ENCODE data around the gene LGALS9.
"Not testable (repeated sequence)": the region's sequence is repeated elsewhere in the genome, so short reads cannot be mapped to it uniquely, and the experiment has no call there.

Gene LGALS9

GRCh38 chr17:27603880-27604794 is 26.9 kb upstream of the LGALS9 start:
- no peak for DNase-seq

- no peak for DNase-seq
These were observed 25.6 kb upstream of the LGALS9 start for GRCh38 chr17:27605409-27605808.

- DNase-seq: no peak
These were observed 23.4 kb upstream of the LGALS9 start for GRCh38 chr17:27607521-27608091.

GRCh38 chr17:27608328-27609230 is 22.4 kb upstream of the LGALS9 start:
- no peak for DNase-seq

- DNase-seq: no peak
These were observed 21.2 kb upstream of the LGALS9 start for GRCh38 chr17:27609611-27610303.

- no peak for DNase-seq
These were observed 20.7 kb upstream of the LGALS9 start for GRCh38 chr17:27610304-27610677.

GRCh38 chr17:27612160-27612770 is 18.7 kb upstream of the LGALS9 start:
- DNase-seq: no peak

- no peak for DNase-seq
These were observed 17.6 kb upstream of the LGALS9 start for GRCh38 chr17:27613433-27613832.

GRCh38 chr17:27615121-27615520 is 15.9 kb upstream of the LGALS9 start:
- no peak for DNase-seq

GRCh38 chr17:27616414-27616813 is 14.6 kb upstream of the LGALS9 start:
- DNase-seq: no peak

GRCh38 chr17:27618417-27618816 is 12.6 kb upstream of the LGALS9 start:
- no peak for DNase-seq

- no peak for DNase-seq
These were observed 10.3 kb upstream of the LGALS9 start for GRCh38 chr17:27620721-27621120.

- DNase-seq: no peak
These were observed 9.5 kb upstream of the LGALS9 start for GRCh38 chr17:27621536-27621935.

GRCh38 chr17:27621942-27622559 is 8.9 kb upstream of the LGALS9 start:
- no peak for DNase-seq

- DNase-seq: no peak
These were observed 8.0 kb upstream of the LGALS9 start for GRCh38 chr17:27622986-27623385.

- DNase-seq: no peak
These were observed 7.4 kb upstream of the LGALS9 start for GRCh38 chr17:27623614-27624013.

- DNase-seq: no peak
These were observed 6.4 kb upstream of the LGALS9 start for GRCh38 chr17:27624539-27624938.

GRCh38 chr17:27625856-27626255 is 5.1 kb upstream of the LGALS9 start:
- DNase-seq: no peak

- DNase-seq: no peak
These were observed 3.5 kb upstream of the LGALS9 start for GRCh38 chr17:27627514-27627913.

GRCh38 chr17:27628376-27628775 is 2.6 kb upstream of the LGALS9 start:
- DNase-seq: no peak

- DNase-seq: not testable (repeated sequence)
These were observed 1.7 kb upstream of the LGALS9 start for GRCh38 chr17:27629260-27629659.

- DNase-seq: no peak
These were observed 398 bp downstream of the LGALS9 start for GRCh38 chr17:27631411-27631760.

Measured in stimulated activated CD4-positive, alpha-beta T cell treated with anti-CD3 and anti-CD28 coated beads, Interleukin-4, amount 100 ng/mL, for 4 hours (primary cell).